ENCODE results near the gene WDR86. TPM values are rescaled to one million over a fixed set of nuclear protein-coding genes. Genes with fewer than 3 reads are reported as not detected.

Gene WDR86
- total RNA-seq, 1 experiment from 2014 or later = 24.4 TPM

GRCh38 chr7:151392002-151392401 is 17.8 kb downstream of the WDR86 start:
- peaks cover 9% of the 10 kb centered on the region for H3K4me1 Mint-ChIP-seq
- no peak overlapping the region for H3K4me3 Mint-ChIP-seq
- POLR2A ChIA-PET = no interaction called here
- no peaks in the 10 kb centered on the region for H3K36me3 Mint-ChIP-seq
- H3K27ac Mint-ChIP-seq = no peak overlapping the region
- CTCF ChIA-PET = no interaction called here
- H3K9me3 Mint-ChIP-seq = no peaks in the 10 kb centered on the region
- ATAC-seq (no peak), DNase-seq (ENCODE audit: low spot score) (no peak)
- H3K27me3 Mint-ChIP-seq (ENCODE audit: low read depth) = no peaks in the 10 kb centered on the region
- TF ChIP-seq ZNF219 (CRISPR knock-in tag; IDR thresholded peaks at IDR 0.05; ENCODE audit: borderline replicate concordance) (no peak), TEAD4 (CRISPR knock-in tag; IDR thresholded peaks at IDR 0.05) (no peak), CBFB (CRISPR knock-in tag; IDR thresholded peaks at IDR 0.05; ENCODE audit: low read depth) (no peak), HMGXB4 (CRISPR knock-in tag; IDR thresholded peaks at IDR 0.05) (no peak), ARID4B (CRISPR knock-in tag; IDR thresholded peaks at IDR 0.05; ENCODE audit: borderline replicate concordance) (no peak), RORB (CRISPR knock-in tag; IDR thresholded peaks at IDR 0.05) (no peak), ZNF232 (CRISPR knock-in tag; IDR thresholded peaks at IDR 0.05) (no peak), FOXJ3 (CRISPR knock-in tag; IDR thresholded peaks at IDR 0.05; ENCODE audit: borderline replicate concordance) (no peak), IRF1 (CRISPR knock-in tag; IDR thresholded peaks at IDR 0.05) (no peak), NFYB (CRISPR knock-in tag; conservative IDR thresholded peaks at IDR 0.05; ENCODE audit: low read depth) (no peak), ZNF423 (CRISPR knock-in tag; IDR thresholded peaks at IDR 0.05) (no peak), JAZF1 (CRISPR knock-in tag; IDR thresholded peaks at IDR 0.05) (no peak), EMX1 (CRISPR knock-in tag; IDR thresholded peaks at IDR 0.05) (no peak), FOXP1 (CRISPR knock-in tag; IDR thresholded peaks at IDR 0.05; ENCODE audit: borderline replicate concordance) (no peak), SOX15 (CRISPR knock-in tag; IDR thresholded peaks at IDR 0.05) (no peak), SP1 (CRISPR knock-in tag; conservative IDR thresholded peaks at IDR 0.05) (no peak), NFATC4 (CRISPR knock-in tag; IDR thresholded peaks at IDR 0.05) (no peak), ZNF671 (CRISPR knock-in tag; IDR thresholded peaks at IDR 0.05) (no peak)

- no peaks in the 10 kb centered on the region for H3K27me3 Mint-ChIP-seq (ENCODE audit: low read depth)
- ChIA-PET CTCF (no interaction called here), POLR2A (no interaction called here)
- ATAC-seq (no peak), DNase-seq (ENCODE audit: low spot score) (no peak)
- peaks cover 9% of the 10 kb centered on the region for H3K4me1 Mint-ChIP-seq
- no peaks in the 10 kb centered on the region for H3K36me3 Mint-ChIP-seq
- H3K4me3 Mint-ChIP-seq = no peak overlapping the region
- peak overlapping the region; percentile 19; the same call in 1 of the 2 replicates for H3K27ac Mint-ChIP-seq
- H3K9me3 Mint-ChIP-seq = no peaks in the 10 kb centered on the region
- no peak for TF ChIP-seq ELF4 (CRISPR knock-in tag; IDR thresholded peaks at IDR 0.05; ENCODE audit: low read depth)
- no peak for TF ChIP-seq E2F5 (CRISPR knock-in tag; IDR thresholded peaks at IDR 0.05)
- TF ChIP-seq ZNF425 (CRISPR knock-in tag; conservative IDR thresholded peaks at IDR 0.05) = no peak
- no peak for TF ChIP-seq AFF4 (CRISPR knock-in tag; IDR thresholded peaks at IDR 0.05; ENCODE audit: borderline replicate concordance)
- TF ChIP-seq TCF7 (CRISPR knock-in tag; IDR thresholded peaks at IDR 0.05; ENCODE audit: low read depth) = no peak
- no peak for TF ChIP-seq NR3C1 (CRISPR knock-in tag; conservative IDR thresholded peaks at IDR 0.05; ENCODE audit: low read depth)
These were observed 18.5 kb downstream of the WDR86 start for GRCh38 chr7:151391358-151391730.
